GM19193 (cell line): ENCODE data around the gene TMC8.

ENCODE experiments used
- POLR2A ChIP-seq: IDR thresholded peaks from 4 replicates; pipeline ENCODE4 v1.6.1; 2011; ENCODE audit not compliant: insufficient read depth, insufficient read length; ENCODE audit errors: extremely low read depth

Gene TMC8, protein sequence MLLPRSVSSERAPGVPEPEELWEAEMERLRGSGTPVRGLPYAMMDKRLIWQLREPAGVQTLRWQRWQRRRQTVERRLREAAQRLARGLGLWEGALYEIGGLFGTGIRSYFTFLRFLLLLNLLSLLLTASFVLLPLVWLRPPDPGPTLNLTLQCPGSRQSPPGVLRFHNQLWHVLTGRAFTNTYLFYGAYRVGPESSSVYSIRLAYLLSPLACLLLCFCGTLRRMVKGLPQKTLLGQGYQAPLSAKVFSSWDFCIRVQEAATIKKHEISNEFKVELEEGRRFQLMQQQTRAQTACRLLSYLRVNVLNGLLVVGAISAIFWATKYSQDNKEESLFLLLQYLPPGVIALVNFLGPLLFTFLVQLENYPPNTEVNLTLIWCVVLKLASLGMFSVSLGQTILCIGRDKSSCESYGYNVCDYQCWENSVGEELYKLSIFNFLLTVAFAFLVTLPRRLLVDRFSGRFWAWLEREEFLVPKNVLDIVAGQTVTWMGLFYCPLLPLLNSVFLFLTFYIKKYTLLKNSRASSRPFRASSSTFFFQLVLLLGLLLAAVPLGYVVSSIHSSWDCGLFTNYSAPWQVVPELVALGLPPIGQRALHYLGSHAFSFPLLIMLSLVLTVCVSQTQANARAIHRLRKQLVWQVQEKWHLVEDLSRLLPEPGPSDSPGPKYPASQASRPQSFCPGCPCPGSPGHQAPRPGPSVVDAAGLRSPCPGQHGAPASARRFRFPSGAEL

DNA sequence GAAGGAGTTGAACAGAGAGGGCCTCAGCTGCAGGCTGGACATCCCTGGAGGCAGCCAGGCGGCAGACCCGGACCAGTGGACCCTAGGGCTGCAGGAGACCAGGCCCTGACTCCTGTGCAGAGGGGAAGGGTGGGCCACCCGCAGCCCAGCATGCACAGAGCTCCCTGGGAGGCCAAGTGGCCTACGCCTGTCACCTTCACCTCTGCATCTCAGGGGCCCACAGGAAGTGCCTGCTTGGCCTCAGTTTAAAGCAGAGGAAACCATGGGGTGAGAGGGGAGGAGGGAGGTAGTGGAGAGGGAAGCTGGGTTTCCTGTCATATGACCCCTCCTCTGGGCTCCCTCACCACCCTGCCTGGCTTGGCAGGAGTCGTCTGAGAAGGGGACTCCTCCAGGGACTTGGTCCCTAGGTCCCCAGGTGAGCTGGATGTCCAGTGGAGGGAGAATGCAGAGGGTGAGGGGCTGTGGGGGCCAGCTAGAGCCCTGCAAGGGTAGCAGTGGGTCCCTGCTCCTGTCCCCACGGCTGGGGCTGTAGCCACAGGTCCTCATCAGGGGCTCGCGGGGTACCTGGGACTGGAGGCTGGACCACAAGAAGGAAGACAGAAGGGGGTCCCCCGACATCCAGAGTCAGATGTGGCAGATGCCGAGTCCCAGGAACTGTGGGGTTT lies at the start of gene TMC8:
TSS of gene TMC8 (plus strand) at position 335 of the 665 bp plus-strand sequence. CDS start 818 bp downstream, outside the sequence.
- peak; percentile 79 for TF ChIP-seq POLR2A

DNA sequence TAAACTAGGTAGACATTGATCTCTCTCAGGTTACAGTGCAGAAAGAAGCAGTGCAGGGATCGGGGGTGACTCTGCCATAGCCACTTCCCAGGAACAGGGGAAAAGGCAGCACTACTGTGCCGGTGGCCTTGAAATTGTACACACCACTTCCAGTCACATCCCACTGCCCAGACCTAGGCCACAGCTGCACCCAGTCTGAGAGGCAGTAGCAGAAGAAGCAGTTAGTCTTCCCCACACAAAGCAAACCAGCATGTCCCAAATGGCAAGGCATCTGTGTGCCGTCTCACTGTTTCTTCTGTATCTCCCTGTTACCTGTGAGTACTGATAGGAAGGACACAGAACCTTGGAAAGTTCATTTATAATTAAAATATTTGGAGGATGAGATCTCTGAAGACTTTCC lies 49.0 kb upstream of the TMC8 start:
- TF ChIP-seq POLR2A, result no peak

DNA sequence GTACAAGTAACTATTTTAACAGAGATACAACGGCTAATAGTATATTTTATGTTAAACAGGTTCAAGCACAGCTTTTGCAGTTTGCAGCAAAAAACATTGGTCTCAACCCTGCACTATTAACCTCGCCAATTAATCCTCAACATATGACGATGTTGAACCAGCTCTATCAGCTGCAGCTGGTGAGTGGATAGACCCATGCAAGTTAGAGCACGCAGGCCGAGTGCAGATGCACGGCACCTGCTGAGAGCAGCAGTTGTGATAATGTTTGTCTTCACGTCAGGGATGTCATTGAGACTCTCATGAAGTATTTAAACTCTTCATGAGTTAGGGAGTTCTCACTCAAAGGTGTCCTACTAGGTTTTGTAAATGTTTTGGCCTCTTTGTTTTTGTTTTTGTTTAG lies 47.6 kb upstream of the TMC8 start:
- no peak for TF ChIP-seq POLR2A

DNA sequence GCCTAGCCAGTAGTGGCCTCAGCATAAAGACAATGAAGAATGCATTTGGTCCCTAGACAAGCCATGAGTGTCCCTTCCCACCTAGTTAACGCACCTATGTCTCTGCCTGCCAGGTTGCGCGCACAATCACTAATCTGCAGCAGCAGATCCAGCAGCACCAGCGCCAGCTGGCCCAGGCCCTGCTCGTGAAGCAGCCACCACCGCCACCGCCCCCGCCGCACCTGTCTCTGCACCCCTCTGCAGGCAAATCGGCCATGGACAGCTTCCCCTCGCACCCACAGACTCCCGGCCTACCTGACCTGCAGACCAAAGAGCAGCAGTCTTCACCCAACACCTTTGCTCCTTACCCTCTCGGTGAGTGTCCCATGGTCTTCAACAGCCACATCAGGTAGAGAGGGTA lies 43.8 kb upstream of the TMC8 start:
- TF ChIP-seq POLR2A, result no peak

DNA sequence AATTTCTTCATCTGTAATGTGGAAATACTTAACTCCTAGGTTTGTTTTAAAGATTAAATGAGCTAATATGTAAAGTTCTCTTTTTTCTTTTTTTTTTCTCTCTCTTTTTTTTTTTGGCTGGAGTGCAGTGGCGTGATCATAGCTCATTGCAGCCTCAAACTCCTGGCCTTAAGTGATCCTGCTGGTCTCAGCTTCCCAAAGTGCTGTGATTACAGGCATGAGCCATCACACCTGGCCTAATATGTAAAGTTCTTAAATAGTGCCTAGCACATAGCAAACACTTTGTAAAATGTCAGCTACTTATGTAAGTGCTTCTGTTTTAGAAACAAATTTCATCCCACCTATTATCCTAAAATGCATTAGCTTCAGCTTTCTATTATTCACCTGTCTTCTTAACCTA lies 42.0 kb upstream of the TMC8 start:
- TF ChIP-seq POLR2A, result no peak

DNA sequence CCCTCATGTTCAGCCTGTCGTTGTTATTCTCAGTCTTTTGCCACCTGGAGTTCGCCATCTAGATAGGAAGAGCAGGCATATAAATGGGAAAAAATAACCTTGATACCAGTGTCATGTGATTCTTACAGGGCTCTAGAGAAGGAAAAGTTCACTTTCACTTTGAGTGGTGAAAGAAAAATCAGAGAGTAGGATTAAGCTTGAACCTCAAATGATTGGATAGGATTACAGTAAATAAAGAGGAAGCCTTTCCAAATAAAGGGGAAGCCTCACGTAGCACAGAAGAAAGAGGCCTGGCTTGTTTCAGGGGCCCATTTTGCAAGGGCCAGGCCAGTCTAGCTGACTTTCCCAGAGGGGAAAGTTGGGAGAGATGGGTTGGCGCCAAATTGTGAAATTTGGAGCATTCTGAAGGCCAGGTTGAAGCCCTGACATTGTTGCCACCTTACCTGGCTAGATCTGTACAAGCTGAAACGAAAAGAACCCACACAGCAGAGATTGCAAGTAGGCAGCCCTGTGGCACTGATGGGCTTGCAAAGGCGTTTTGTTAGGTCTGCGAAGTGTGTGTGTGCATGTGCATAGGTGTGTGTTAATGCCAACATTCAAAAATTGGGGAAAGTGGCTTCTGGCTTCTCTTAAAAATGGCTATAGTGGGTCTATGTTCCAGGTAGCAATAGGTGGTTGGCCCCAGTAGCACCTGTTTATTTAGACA lies 40.8 kb upstream of the TMC8 start:
- TF ChIP-seq POLR2A, result no peak

DNA sequence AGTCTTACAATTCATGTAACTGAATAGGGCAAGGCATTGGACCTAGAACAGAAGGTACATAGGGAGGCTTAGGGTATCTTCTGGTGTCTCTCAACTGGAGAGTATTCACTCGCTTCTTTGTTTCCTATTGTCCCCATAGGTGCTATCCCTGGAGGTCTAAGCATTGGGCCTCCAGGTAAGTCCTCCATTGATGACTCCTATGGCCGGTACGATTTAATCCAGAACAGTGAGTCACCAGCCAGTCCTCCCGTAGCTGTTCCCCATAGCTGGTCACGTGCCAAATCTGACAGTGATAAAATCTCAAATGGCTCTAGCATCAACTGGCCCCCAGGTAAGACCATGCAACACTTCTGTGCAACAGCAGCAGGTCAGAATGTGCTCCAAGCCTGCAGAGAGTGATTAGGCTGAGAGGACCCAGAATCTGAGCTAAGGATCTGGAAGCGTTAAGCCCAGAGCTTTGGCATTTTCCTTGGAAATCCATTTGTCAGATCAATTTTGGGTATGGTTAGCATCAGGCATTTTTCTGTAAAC lies 37.7 kb upstream of the TMC8 start:
- no peak for TF ChIP-seq POLR2A

DNA sequence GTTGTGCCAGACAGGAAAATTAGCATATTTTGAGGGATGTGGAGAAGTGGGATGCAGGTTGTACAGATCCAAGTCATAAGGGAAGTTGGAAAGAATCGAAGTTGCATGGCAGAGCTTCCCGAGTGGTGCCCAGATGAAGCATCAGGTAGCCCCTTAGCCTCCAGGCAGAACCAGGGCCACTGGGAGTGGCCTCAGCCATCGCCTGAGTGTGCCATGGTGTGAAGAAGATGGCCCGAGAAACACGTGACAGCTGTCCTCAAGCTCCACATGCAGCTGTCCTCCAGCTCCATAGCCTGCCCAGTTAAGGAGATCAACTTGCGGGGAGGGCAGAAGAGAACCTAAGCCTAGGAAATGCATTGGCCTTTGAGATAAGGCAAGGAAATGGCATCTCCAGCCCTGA lies 35.5 kb upstream of the TMC8 start:
- TF ChIP-seq POLR2A, result no peak

DNA sequence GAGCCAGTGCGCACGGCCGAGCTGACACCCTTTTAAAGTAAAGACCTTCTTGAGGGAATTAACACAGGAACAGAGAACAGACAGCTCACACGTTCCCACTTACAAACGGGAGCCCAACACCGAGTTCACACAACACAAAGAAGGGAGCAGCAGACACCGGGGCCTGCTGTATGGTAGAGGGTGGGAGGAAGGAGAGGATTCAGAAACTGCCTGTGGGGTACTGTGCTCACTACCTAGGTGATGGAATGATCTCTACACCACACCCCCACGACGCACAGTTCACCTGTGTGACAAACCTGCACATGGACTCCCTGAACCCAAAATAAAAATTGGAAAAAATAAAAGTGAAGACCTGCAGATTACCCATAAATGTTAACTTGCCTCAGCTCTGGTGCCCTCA lies 34.5 kb upstream of the TMC8 start:
- TF ChIP-seq POLR2A, result no peak

DNA sequence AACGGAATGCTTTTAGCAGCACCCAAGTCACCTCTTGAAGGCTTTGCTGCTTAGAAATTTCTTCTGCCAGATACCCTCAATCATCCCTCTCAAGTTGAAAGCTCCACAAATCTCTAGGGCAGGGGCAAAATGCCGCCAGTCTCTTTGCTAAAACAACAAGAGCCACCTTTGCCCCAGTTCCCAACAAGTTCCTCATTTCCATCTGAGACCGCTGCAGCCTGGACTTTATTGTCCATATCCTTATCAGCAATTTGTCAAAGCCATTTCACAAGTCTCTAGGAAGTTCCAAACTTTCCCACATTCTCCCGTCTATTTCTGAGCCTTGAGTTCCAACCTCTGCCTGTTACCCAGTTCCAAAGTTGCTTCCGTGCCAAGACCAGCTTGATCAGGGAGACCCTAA lies 29.5 kb upstream of the TMC8 start:
- no peak for TF ChIP-seq POLR2A

DNA sequence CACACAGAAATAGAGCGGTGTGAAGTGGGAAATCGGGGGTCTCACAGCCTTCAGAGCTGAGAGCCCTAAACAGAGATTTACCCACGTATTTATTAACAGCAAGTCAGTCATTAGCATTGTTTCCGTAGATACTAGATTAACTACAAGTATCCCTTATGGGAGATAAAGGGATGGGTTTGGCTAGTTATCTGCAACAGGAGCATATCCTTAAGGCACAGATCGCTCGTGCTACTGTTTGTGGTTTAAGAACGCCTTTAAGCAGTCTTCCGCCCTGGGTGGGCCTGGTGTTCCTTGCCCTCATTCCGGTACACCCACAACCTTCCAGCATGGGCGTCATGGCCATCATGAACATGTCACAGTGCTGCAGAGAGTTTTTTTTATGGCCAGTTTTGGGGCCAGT lies 29.0 kb upstream of the TMC8 start:
- no peak for TF ChIP-seq POLR2A

DNA sequence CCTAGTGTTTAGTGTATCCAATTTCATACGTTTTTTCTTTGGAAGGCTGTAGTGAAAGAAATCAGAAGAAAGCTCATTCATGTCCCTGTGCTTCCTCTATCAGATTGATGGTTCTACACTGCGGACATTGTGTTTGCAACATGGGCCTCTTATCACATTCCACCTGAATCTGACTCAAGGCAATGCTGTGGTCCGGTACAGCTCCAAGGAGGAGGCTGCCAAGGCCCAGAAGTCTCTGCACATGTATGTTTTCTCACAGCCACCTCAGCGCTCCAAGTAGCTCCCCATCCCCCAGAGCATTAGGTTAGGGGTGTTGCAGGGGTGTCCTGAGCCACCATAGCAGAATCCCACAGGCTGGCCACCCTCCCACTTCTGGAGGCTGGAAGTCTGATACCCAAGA lies 27.3 kb upstream of the TMC8 start:
- no peak for TF ChIP-seq POLR2A

DNA sequence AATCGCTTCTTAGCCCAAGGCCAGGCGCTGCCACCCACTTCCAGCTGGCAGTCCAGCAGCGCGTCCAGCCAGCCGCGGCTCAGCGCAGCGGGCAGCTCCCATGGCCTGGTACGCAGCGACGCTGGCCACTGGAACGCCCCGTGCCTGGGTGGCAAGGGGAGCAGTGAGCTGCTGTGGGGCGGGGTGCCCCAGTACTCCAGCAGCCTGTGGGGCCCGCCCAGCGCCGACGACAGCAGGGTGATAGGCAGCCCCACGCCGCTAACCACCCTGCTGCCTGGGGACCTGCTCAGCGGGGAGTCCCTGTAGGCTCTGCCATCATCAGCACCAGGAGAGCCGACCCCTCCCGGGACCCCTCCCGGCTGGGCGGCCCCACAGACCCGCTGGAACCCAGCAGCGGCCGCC lies 26.0 kb upstream of the TMC8 start:
- no peak for TF ChIP-seq POLR2A

DNA sequence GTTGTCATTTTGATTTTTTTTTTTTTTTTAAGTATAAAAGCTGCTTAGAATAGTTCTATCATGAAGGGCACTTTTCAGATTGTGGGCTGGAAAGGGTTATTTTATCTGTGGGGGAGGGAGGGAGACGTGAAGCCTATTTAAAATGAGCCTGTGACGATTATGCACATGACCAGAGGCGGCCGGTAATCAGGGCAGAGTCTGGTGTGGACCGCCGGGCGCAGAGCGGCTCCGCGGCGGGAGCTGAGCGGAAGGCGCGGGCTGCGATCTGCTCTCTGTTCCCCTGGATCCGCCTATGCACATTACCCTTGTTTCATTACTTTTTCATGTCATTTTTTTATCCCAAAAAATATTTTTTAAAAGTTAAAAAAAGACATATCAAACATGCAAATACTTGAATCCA lies 25.5 kb upstream of the TMC8 start:
- no peak for TF ChIP-seq POLR2A

DNA sequence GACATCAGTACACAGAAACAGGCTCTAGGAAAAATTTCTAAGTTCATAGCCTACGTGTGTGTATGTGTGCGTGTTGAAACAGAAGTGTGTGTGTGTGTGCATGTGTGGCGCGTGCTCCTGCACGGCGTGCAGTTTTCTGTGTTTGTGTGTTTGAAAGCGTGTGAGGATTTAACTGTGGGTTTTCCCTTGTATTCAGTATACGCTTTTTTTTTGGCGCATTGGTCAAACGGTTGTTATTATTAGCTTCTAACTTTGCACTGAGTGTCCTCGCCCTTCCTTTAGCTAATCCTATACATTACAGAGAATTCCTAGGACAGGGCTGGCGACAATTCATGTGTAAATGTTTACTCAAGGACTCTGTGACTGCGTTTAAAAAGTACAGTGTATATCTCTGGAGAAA lies 25.0 kb upstream of the TMC8 start:
- no peak for TF ChIP-seq POLR2A
